Astrocyte of the hippocampus (primary cell): ENCODE data around the gene STAP1.
"Not testable (repeated sequence)": the region's sequence is repeated elsewhere in the genome, so short reads cannot be mapped to it uniquely, and the experiment has no call there.

ENCODE experiments used
- DNase-seq: peaks from one replicate; pipeline ENCODE4 v3.0.0; 2011; ENCODE audit warnings: low read depth, low spot score

The STAP1 gene, protein sequence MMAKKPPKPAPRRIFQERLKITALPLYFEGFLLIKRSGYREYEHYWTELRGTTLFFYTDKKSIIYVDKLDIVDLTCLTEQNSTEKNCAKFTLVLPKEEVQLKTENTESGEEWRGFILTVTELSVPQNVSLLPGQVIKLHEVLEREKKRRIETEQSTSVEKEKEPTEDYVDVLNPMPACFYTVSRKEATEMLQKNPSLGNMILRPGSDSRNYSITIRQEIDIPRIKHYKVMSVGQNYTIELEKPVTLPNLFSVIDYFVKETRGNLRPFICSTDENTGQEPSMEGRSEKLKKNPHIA

GRCh38 chr4:67558493-67558892, at the start of gene STAP1:
Gene STAP1 (plus strand): TSS chr4:67558727. CDS start chr4:67558810, 83 bp downstream.
- no peak for DNase-seq

- DNase-seq = no peak
Measured at GRCh38 chr4:67512501-67512900, 46.0 kb upstream of the STAP1 start.

- no peak for DNase-seq
Measured at GRCh38 chr4:67520141-67520540, 38.4 kb upstream of the STAP1 start.

GRCh38 chr4:67521506-67521905, 37.0 kb upstream of the STAP1 start:
- no peak for DNase-seq

GRCh38 chr4:67522230-67522629, 36.3 kb upstream of the STAP1 start:
- no peak for DNase-seq

DNA sequence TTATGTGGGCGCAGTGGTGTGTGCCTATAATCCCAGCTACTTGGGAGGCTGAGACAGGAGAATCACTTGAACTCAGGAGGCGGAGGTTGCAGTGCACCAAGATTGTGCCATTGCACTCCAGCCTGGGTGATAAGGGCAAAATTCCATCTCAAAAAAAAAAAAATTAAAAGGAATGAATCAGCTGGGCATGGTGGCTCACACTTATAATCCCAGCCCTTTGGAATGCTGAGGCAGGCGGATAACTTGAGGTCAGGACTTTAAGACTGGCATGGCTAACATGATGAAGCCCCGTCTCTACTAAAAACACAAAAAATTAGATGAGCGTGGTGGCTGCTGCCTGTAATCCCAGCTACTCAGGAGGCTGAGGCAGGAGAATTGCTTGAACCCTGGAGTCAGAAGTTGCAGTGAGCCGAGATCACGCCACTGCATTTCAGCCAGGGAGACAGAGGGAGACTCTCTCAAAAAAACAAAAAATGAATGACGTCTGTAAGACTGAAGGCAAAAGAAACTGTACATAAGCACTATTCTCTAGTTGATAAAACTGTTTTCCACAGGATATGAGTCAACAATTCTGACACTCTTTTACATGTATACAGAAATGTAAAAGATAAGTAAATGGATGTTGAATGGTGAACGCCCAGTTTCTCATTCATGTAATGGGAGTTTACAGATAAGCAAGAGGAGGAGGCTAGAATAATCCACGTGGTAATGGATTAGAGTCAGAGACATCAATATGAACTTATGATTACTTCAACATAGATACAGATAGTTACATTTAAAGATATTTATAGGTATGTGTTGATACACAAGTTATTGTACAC, 35.5 kb upstream of the STAP1 start:
- DNase-seq = no peak

DNA sequence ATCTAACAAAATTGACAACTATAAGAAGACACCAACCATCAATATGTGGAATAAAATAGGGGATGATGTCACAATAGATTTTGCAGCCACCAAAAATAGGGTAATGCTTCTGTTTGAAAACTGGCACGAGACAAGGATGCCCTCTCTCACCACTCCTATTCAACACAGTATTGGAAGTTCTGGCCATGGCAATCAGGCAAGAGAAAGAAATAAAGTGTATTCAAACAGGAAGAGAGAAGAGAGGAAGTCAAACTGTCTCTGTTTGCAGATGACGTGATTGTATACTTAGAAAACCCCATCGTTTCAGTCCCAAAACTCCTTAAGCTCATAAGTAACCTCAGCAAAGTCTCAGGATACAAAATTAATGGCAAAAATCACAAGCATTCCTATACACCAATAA, 34.4 kb upstream of the STAP1 start:
- DNase-seq = not testable (repeated sequence)

- no peak for DNase-seq
Measured at GRCh38 chr4:67531379-67531962, 27.1 kb upstream of the STAP1 start.

- not testable (repeated sequence) for DNase-seq
Measured at GRCh38 chr4:67532397-67532796, 26.1 kb upstream of the STAP1 start.

- no peak for DNase-seq
Measured at GRCh38 chr4:67533112-67533511, 25.4 kb upstream of the STAP1 start.

DNA sequence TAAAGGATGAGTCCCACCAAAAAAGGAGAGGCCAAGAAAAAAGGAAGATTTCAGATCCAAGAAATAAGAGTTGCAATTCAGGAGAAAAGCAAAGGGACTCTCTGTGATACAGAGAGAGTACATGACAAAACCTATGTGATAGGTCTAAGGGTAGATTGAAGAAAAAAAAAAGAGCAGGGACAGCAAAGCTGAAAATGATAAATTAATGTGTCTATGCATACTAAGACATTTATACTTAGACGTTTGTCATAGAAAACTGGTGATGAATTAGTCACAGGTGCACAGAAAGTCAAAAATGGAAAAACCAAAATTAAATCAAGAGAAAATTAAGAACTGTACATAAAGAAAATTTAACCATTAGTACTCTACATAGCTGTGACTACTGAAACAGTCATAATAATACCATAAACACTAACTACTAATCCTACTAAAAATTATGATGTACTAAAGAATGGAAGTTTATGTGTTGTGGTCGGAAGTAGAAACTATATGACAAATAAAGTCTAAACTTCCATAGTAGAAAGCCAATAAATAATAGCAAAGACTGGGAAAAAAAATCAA, 23.2 kb upstream of the STAP1 start:
- no peak for DNase-seq

DNA sequence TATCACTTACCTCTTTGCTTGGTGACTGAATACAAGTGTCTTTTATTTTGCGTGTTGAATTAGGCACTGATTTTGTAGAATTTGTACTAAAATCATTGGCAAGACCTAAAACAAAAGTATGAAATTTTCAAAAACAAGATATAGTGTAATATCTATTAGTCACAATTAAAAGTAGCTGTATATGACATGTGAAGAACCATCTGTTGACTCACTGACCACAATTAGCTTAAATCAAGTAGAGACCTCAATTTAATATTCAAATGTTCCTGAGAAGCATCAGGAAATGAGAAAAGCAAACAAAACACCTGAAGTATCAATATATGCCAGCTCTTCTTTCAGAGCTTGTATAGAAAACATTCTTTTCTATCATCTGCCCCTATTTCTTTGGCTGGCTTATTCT, 18.7 kb upstream of the STAP1 start:
- no peak for DNase-seq

GRCh38 chr4:67542076-67542475, 16.5 kb upstream of the STAP1 start:
- DNase-seq = no peak

- DNase-seq = peak; percentile 99
Measured at GRCh38 chr4:67545199-67546003, 13.1 kb upstream of the STAP1 start, which contains the start of gene CENPC. Gene CENPC (minus strand): TSS chr4:67545503. CDS start chr4:67545355, 148 bp downstream.

GRCh38 chr4:67546004-67546356, 12.5 kb upstream of the STAP1 start:
- DNase-seq = no peak

DNA sequence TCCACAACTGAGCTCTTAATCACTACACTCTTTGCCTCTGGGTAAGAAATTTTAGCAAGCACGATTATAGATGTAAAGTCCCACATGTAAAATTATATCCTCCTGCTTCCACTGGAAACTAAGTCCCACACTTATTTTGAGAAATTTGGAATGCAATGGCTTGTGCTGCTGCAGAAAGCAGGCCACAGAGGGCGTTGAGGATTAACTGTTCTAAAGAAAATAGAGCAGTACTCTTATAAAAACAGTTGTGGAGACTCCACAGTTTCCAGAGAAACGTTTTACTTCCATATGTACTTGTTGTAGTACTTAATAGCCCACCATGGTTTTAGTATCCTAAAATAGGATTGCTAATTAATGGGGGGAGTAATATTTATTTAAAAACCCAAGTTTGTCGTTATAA, 11.6 kb upstream of the STAP1 start:
- DNase-seq = no peak

GRCh38 chr4:67549123-67549522, 9.4 kb upstream of the STAP1 start:
- DNase-seq = no peak

DNA sequence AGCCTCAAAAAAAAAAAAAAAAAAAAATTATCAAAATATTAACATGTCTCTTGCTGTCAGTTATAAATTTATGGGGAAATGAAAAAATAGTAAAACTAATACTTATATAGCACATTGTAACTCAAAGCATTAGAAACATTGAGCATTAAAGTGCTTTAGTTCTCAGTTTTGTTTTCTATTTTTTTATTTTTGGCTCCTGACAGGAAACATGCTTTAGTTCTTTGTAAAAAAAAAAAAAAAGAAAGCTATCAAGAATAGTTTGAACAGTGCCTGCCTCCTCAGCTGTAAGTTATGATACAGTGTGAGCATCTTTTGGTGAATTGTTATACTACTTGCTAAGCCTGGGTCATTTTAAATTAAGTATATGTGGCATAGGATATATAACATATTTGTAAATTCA, 8.1 kb upstream of the STAP1 start:
- no peak for DNase-seq

DNA sequence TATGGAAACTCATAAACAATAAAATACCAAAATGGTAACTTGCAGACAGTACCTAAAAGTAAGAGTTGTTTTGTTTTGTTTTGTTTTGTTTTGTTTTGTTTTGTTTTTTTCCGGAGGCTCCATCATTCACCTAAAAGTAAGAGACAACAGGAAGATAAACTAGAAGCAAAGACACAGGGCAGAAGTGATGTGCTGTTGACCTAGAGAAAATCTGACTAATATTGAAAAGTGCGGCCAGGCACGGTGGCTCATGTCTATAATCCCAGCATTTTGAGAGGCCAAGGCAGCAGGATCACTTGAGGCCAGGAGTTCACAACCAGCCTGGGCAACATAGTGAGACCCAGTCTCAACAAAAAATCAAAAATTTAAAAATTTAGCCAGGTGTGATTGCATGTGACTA, 7.7 kb upstream of the STAP1 start:
- DNase-seq = no peak

DNA sequence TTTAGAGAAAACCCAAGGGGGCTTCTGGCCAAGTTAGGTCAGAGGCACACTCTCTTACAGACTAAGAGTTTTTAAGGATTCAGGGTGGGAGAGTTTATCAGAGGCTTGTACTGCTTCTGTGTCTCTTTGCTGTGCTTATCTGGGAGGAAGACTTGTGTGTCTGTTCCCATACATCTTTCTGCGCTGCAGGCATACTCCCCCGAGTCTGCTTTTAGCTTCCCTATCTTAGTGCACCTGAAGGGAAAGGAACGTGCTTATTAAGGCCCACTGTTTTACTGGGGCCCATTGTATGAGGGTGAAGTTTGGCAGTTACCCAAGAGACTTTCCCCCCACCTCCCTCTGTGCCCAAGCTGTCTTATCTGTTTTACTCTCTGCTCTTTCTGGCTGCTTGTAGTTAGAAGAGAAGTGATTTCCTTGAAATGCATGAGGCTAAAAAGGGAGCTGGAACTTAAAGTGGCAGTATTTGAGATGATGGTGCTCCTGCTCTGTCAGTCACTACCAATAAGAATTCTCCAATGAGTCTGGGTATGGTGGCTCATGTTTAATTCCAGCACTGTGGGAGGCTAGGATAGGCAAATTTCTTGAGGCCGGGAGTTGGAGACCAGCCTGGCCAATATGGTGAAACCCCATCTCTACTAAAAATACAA, 6.3 kb upstream of the STAP1 start:
- not testable (repeated sequence) for DNase-seq

- DNase-seq = no peak
Measured at GRCh38 chr4:67554096-67554495, 4.4 kb upstream of the STAP1 start.
